Measurements from ENCODE around the gene CLCN7. TPM values are rescaled to one million over a fixed set of nuclear protein-coding genes. Genes with fewer than 3 reads are reported as not detected.

The CLCN7 gene
- total and polyA plus RNA-seq, 5 donors from 2014 or later = 22.0 to 104 (median 24.5) TPM

GRCh38 chr16:1430214-1430758, 44.5 kb downstream of the CLCN7 start:
- H3K4me1 ChIP-seq (ENCODE audit: control insufficient read depth, insufficient read depth, low read length, poor library complexity, severe bottlenecking) = peaks cover 5% of the 10 kb centered on the region
- no peaks in the 10 kb centered on the region for H3K9me3 ChIP-seq (ENCODE audit: control insufficient read depth in 2 of 2, low read length in 2 of 2)
- no peaks in the 10 kb centered on the region for H3K36me3 ChIP-seq (ENCODE audit: control insufficient read depth, insufficient read depth, low read length)
- Mint-ChIP-seq H3K4me3 (peak overlapping the region in 1 of 4 donors; percentile 48), H3K36me3 (no peaks in the 10 kb centered on the region), H3K9me3 (no peaks in the 10 kb centered on the region), H3K27me3 (no peaks in the 10 kb centered on the region), H3K4me1 (peaks cover 0 to 4% (median 0%) of the 10 kb centered on the region in 4 donors), H3K27ac (peak overlapping the region in 1 of 3 donors; percentile 52)
- H3K27ac ChIP-seq (ENCODE audit: insufficient read depth, low read length, poor library complexity, severe bottlenecking) = no peak overlapping the region
- DNase-seq (no peak), ATAC-seq (ENCODE audit: low read depth in 2 of 2) (no peak)
- no peaks in the 10 kb centered on the region for H3K27me3 ChIP-seq (ENCODE audit: control insufficient read depth, insufficient read depth, low read length)
- no peak overlapping the region for H3K4me3 ChIP-seq (ENCODE audit: low read depth, low read length)

- no peak overlapping the region for H3K4me3 ChIP-seq (ENCODE audit: low read depth, low read length)
- Mint-ChIP-seq H3K4me1 (peaks cover 0 to 4% (median 0%) of the 10 kb centered on the region in 4 donors), H3K27me3 (no peaks in the 10 kb centered on the region), H3K27ac (peak overlapping the region in 1 of 3 donors; percentile 65), H3K36me3 (no peaks in the 10 kb centered on the region), H3K9me3 (no peaks in the 10 kb centered on the region), H3K4me3 (no peak overlapping the region)
- H3K27ac ChIP-seq (ENCODE audit: insufficient read depth, low read length, poor library complexity, severe bottlenecking) = no peak overlapping the region
- no peaks in the 10 kb centered on the region for H3K36me3 ChIP-seq (ENCODE audit: control insufficient read depth, insufficient read depth, low read length)
- ATAC-seq (ENCODE audit: low read depth in 2 of 2) (no peak), DNase-seq (no peak)
- peaks cover 5% of the 10 kb centered on the region for H3K4me1 ChIP-seq (ENCODE audit: control insufficient read depth, insufficient read depth, low read length, poor library complexity, severe bottlenecking)
- H3K27me3 ChIP-seq (ENCODE audit: control insufficient read depth, insufficient read depth, low read length) = no peaks in the 10 kb centered on the region
- H3K9me3 ChIP-seq (ENCODE audit: control insufficient read depth in 2 of 2, low read length in 2 of 2) = no peaks in the 10 kb centered on the region
These were observed 45.2 kb downstream of the CLCN7 start for GRCh38 chr16:1429631-1430030.

- H3K27ac ChIP-seq (ENCODE audit: insufficient read depth, low read length, poor library complexity, severe bottlenecking) = no peak overlapping the region
- H3K4me3 ChIP-seq (ENCODE audit: low read depth, low read length) = no peak overlapping the region
- Mint-ChIP-seq H3K27ac (no peak overlapping the region), H3K27me3 (no peaks in the 10 kb centered on the region), H3K36me3 (no peaks in the 10 kb centered on the region), H3K4me3 (no peak overlapping the region), H3K4me1 (peaks cover 0 to 4% (median 0%) of the 10 kb centered on the region in 4 donors), H3K9me3 (no peaks in the 10 kb centered on the region)
- DNase-seq (no peak), ATAC-seq (ENCODE audit: low read depth in 2 of 2) (no peak)
- H3K36me3 ChIP-seq (ENCODE audit: control insufficient read depth, insufficient read depth, low read length) = no peaks in the 10 kb centered on the region
- H3K27me3 ChIP-seq (ENCODE audit: control insufficient read depth, insufficient read depth, low read length) = no peaks in the 10 kb centered on the region
- no peaks in the 10 kb centered on the region for H3K9me3 ChIP-seq (ENCODE audit: control insufficient read depth in 2 of 2, low read length in 2 of 2)
- H3K4me1 ChIP-seq (ENCODE audit: control insufficient read depth, insufficient read depth, low read length, poor library complexity, severe bottlenecking) = peaks cover 5% of the 10 kb centered on the region
These were observed 45.8 kb downstream of the CLCN7 start for GRCh38 chr16:1429012-1429411.

GRCh38 chr16:1428511-1428910, 46.3 kb downstream of the CLCN7 start:
- no peak overlapping the region for H3K27ac Mint-ChIP-seq
- peaks cover 5% of the 10 kb centered on the region for H3K4me1 ChIP-seq (ENCODE audit: control insufficient read depth, insufficient read depth, low read length, poor library complexity, severe bottlenecking)

GRCh38 chr16:1427473-1428461, 47.1 kb downstream of the CLCN7 start:
- DNase-seq (no peak), ATAC-seq (ENCODE audit: low read depth in 2 of 2) (no peak)
- Histone ChIP-seq H3K27me3 (ENCODE audit: control insufficient read depth, insufficient read depth, low read length) (no peaks in the 10 kb centered on the region), H3K4me3 (ENCODE audit: low read depth, low read length) (no peak overlapping the region), H3K9me3 (ENCODE audit: control insufficient read depth in 2 of 2, low read length in 2 of 2) (no peaks in the 10 kb centered on the region), H3K27ac (ENCODE audit: insufficient read depth, low read length, poor library complexity, severe bottlenecking) (no peak overlapping the region), H3K36me3 (ENCODE audit: control insufficient read depth, insufficient read depth, low read length) (no peaks in the 10 kb centered on the region), H3K4me1 (ENCODE audit: control insufficient read depth, insufficient read depth, low read length, poor library complexity, severe bottlenecking) (peaks cover 5% of the 10 kb centered on the region)
- Mint-ChIP-seq H3K4me3 (no peak overlapping the region), H3K9me3 (peaks cover 0 to 1% (median 0%) of the 10 kb centered on the region in 7 donors), H3K36me3 (no peaks in the 10 kb centered on the region), H3K27ac (no peak overlapping the region), H3K4me1 (peaks cover 0 to 4% (median 0%) of the 10 kb centered on the region in 4 donors), H3K27me3 (no peaks in the 10 kb centered on the region)

More at GRCh38 chr16:1428511-1428910, 46.3 kb downstream of the CLCN7 start:
- H3K27ac ChIP-seq (ENCODE audit: insufficient read depth, low read length, poor library complexity, severe bottlenecking) = no peak overlapping the region
- DNase-seq (peak in 1 of 3 donors; percentile 48), ATAC-seq (ENCODE audit: low read depth in 2 of 2) (peak; percentile 44 to 58)
- Mint-ChIP-seq H3K4me3 (no peak overlapping the region), H3K9me3 (no peaks in the 10 kb centered on the region), H3K36me3 (no peaks in the 10 kb centered on the region), H3K4me1 (peaks cover 0 to 4% (median 0%) of the 10 kb centered on the region in 4 donors), H3K27me3 (no peaks in the 10 kb centered on the region)
- no peaks in the 10 kb centered on the region for H3K9me3 ChIP-seq (ENCODE audit: control insufficient read depth in 2 of 2, low read length in 2 of 2)
- no peaks in the 10 kb centered on the region for H3K27me3 ChIP-seq (ENCODE audit: control insufficient read depth, insufficient read depth, low read length)
- no peaks in the 10 kb centered on the region for H3K36me3 ChIP-seq (ENCODE audit: control insufficient read depth, insufficient read depth, low read length)
- no peak overlapping the region for H3K4me3 ChIP-seq (ENCODE audit: low read depth, low read length)

- Histone ChIP-seq H3K4me1 (ENCODE audit: control insufficient read depth, insufficient read depth, low read length, poor library complexity, severe bottlenecking) (peaks cover 5% of the 10 kb centered on the region), H3K4me3 (ENCODE audit: low read depth, low read length) (no peak overlapping the region), H3K27me3 (ENCODE audit: control insufficient read depth, insufficient read depth, low read length) (no peaks in the 10 kb centered on the region), H3K36me3 (ENCODE audit: control insufficient read depth, insufficient read depth, low read length) (no peaks in the 10 kb centered on the region), H3K27ac (ENCODE audit: insufficient read depth, low read length, poor library complexity, severe bottlenecking) (no peak overlapping the region), H3K9me3 (ENCODE audit: control insufficient read depth in 2 of 2, low read length in 2 of 2) (no peaks in the 10 kb centered on the region)
- no peak for DNase-seq
- Mint-ChIP-seq H3K27me3 (no peaks in the 10 kb centered on the region), H3K4me3 (peak overlapping the region in 1 of 4 donors; percentile 60), H3K4me1 (no peaks in the 10 kb centered on the region), H3K36me3 (no peaks in the 10 kb centered on the region), H3K27ac (peak overlapping the region in 1 of 3 donors; percentile 93), H3K9me3 (peaks cover 0 to 1% (median 0%) of the 10 kb centered on the region in 7 donors)
- ATAC-seq (ENCODE audit: low read depth in 2 of 2) = no peak
These were observed 47.9 kb downstream of the CLCN7 start for GRCh38 chr16:1426734-1427471.

- Histone ChIP-seq H3K4me1 (ENCODE audit: control insufficient read depth, insufficient read depth, low read length, poor library complexity, severe bottlenecking) (peaks cover 11% of the 10 kb centered on the region), H3K4me3 (ENCODE audit: low read depth, low read length) (no peak overlapping the region), H3K9me3 (ENCODE audit: control insufficient read depth in 2 of 2, low read length in 2 of 2) (no peaks in the 10 kb centered on the region), H3K36me3 (ENCODE audit: control insufficient read depth, insufficient read depth, low read length) (no peaks in the 10 kb centered on the region), H3K27ac (ENCODE audit: insufficient read depth, low read length, poor library complexity, severe bottlenecking) (no peak overlapping the region), H3K27me3 (ENCODE audit: control insufficient read depth, insufficient read depth, low read length) (no peaks in the 10 kb centered on the region)
- no peaks in the 10 kb centered on the region for H3K36me3 Mint-ChIP-seq
- no peak overlapping the region for H3K27ac Mint-ChIP-seq
- peaks cover 2 to 6% (median 5%) of the 10 kb centered on the region in 4 donors for H3K4me1 Mint-ChIP-seq
- H3K27me3 Mint-ChIP-seq = peaks cover 6% of the 10 kb centered on the region
- ATAC-seq (ENCODE audit: low read depth in 2 of 2) (no peak), DNase-seq (no peak)
- H3K4me3 Mint-ChIP-seq = no peak overlapping the region
- H3K9me3 Mint-ChIP-seq = peaks cover 0 to 1% (median 0%) of the 10 kb centered on the region in 7 donors
These were observed 49.0 kb downstream of the CLCN7 start for GRCh38 chr16:1425616-1426370.
